HG03558 (cell line): Measurements from ENCODE around the gene ARHGEF4.
"Not testable (repeated sequence)": the region's sequence is repeated elsewhere in the genome, so short reads cannot be mapped to it uniquely, and the experiment has no call there.

Experiments
- ATAC-seq: cut with Tn5 transposase; IDR thresholded peaks from one replicate; pipeline ENCODE4 v1.9.1; 2021; ENCODE audit warnings: moderate number of reproducible peaks; ENCODE audit not compliant: unreplicated experiment; ENCODE audit errors: extremely low read depth

The ARHGEF4 gene

GRCh38 chr2:131058920-131059319 is 222.2 kb downstream of the ARHGEF4 start:
- ATAC-seq, result no peak

DNA sequence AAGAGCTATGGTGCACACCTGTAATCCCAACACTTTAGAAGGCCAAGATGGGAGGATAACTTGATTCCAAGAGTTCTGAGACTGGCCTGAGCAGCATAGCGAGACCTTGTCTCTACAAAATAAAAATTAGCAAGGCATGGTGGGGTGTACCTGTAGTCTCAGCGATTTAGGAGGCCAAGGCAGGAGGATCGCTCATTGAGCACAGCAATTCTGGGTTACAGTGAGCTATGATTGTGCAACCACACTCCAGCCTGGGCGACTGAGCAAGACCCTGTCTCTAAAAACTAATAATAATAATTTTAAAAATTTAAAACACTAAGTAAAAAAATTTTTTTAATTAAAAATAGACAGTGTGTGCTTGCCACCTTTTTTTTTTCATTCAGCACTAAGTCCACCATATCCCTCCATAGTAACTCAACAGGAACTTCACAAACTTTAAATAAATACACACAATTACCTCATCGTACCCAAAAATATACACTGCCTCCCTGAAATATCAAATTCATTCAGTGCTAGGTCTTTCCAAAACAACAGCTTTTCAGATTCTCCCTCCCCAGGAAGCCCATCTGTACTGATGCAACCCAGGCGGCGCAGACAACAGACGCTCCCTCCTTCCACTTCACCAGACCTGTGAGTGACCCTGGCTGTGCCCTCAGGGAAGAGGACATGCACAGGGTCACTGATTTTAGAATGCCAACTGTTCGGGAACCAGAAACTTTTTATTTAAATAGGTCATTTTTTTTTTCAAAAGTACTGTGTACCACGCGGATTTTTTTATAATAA is 227.0 kb downstream of the ARHGEF4 start:
- no peak for ATAC-seq

DNA sequence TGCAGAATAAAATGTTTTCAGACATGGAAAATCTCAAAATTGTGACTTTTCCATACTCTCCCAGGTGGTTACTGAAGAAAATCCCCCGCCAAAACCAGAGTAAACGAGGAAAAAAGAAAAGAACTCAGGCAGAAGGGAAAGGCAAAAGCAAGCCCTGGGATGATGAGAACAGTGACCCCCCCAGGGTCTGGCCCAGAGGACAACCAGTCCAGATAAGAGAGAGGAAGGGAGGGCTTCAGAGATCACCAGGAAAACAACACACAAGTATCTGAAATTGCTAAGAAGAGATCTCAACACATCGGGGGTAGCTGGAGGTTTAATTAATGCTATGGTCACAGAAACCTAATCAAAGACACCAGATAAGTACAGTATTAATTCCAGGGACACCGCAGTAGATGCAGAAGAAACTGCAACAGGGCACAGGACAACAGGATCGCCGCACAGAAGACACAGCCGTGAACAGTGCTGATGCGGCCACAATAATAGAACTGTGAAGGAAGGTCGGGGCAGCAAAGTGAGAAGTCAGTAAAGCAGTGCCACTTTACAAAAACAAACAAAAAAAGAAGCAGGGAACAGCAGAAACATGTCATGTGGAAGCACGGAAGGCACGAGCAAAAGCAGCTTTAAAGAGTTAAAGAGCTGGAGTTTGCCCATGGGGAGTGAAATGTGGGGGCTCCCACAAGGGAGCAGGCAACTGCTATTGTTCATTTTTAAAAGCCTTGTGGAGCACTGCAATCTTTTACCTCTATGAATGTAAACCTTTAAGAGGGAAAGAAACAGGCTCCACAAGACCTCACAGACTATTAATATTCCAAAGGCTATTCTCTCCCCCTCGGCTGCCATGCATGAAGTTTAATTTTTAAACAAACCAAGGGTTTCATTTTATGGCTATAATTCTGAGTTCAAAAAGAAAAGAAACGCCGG is 228.1 kb downstream of the ARHGEF4 start:
- no peak for ATAC-seq

DNA sequence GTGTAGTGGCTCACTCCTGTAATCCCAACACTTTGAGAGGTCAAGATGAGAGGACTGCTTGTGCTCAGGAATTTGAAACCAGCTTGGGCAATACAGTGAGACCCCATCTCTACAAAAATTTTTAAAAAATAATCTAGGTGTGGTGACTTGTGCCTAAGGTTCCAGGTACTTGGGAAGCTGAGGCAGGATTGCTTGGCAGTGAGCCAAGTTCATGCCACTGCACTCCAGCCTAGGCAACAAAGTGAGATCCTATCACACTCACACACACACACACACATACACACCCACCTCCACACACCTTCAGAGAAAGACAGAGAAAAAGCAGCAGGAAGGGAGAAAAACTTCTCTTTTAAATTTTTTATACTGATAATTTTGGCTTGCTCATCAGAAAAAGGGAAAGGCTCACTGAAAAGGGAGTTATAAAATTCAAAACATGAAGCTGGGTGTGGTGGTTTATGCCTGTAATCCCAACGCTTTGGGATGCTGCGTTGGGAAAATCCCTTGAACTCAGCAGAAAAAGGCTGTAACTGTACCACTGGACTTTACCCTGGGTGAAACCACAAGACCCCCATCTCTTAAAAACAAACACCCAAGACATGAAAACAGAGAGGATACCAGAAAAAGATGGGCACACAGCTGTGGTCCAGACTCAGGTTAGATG is 230.9 kb downstream of the ARHGEF4 start:
- no peak for ATAC-seq

- not testable (repeated sequence) for ATAC-seq
These were observed 231.5 kb downstream of the ARHGEF4 start for GRCh38 chr2:131068172-131068571.

DNA sequence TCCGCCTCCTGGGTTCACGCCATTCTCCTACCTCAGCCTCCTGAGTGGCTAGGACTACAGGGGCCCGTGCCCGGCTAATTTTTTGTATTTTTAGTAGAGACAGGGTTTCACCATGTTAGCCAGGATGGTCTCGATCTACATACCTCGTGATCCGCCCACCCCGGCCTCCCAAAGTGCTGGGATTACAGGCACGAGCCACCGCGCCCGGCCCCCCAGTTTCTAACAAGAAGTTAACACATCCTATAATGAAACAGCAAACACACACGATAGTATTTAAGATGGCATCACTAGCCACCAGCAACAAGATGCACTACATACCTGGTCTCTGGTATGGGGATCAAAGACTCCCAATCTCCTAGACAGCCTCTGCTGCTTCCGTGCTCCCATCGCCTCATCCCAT is 238.9 kb downstream of the ARHGEF4 start:
- not testable (repeated sequence) for ATAC-seq

DNA sequence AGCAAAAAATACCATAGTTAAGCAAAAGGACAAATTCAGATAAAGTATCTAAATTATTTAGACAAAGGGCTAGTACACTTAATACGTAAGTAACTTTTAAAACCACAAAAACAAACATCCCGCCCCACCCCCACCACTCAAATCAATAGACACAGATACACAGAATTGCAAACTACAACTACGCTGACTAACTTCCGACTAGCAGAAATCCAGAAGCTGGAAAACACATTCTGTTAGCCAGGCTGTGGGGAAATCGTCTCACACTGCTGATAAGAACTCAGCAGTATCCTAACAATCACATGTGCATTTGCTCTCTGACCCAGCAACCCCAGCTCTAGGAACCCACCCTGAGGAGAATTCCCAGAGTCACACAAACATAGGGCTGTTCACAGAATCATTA is 240.0 kb downstream of the ARHGEF4 start:
- ATAC-seq, result no peak

DNA sequence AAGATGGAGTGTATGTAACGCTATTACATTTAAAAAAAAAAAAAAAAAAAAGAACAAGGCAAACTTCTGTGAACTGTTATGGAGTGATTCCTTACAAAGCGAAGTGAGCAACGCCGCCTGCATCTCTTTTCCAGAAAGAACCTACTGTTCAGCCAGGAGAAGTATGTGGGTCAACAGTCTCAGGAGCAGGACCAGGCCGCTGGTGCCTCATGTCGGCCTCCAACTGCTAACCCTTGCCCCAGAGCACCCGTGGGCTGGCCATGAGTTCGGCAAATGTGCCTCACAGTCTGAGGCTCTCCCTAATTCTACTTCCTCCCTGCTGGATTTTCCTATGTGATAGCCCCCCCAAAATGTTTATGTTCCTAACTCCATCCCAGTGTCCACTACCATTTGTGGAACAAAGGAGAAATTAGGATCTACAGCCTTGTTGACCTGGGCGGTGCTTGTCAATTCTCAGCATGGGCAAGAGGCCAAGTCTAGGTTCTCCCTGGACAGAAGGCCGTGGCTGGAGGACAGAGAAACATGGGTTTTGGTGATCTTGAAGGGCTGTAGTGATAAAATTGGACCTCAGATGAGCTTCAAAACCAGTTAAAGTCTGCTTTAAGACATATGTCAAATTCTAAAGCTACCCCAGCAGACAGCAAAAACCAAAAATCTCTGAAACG is 240.6 kb downstream of the ARHGEF4 start:
- no peak for ATAC-seq

GRCh38 chr2:131077966-131078365 is 241.3 kb downstream of the ARHGEF4 start:
- no peak for ATAC-seq

- not testable (repeated sequence) for ATAC-seq
These were observed 243.2 kb downstream of the ARHGEF4 start for GRCh38 chr2:131079931-131080330.

- no peak for ATAC-seq
These were observed 244.5 kb downstream of the ARHGEF4 start for GRCh38 chr2:131081190-131081589.

DNA sequence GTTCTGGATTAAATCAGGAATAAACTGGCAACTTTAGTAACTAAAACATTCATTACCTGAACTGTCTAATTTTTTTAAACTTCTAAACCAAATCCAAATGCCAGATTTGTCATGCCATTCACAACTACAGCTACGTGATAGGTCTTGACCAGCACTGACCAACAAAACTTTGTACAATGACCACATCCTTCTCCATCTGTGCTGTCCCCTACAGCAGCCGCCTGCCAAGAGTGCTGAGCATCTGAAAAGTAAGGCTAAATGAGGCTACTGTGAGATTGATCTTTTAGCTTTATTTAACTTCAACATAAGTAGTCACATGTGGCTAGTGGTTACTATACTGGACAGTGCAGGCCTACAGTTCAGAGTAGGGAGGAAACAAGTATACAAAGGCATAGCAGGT is 248.9 kb downstream of the ARHGEF4 start:
- no peak for ATAC-seq

- no peak for ATAC-seq
These were observed 255.8 kb downstream of the ARHGEF4 start for GRCh38 chr2:131092458-131093005.

- peak; percentile 72 for ATAC-seq
These were observed 256.4 kb downstream of the ARHGEF4 start, which contains the start of gene FAM168B for GRCh38 chr2:131093006-131093695. FAM168B (minus strand) TSS chr2:131093460; CDS start chr2:131082646, 10,814 bp downstream.

DNA sequence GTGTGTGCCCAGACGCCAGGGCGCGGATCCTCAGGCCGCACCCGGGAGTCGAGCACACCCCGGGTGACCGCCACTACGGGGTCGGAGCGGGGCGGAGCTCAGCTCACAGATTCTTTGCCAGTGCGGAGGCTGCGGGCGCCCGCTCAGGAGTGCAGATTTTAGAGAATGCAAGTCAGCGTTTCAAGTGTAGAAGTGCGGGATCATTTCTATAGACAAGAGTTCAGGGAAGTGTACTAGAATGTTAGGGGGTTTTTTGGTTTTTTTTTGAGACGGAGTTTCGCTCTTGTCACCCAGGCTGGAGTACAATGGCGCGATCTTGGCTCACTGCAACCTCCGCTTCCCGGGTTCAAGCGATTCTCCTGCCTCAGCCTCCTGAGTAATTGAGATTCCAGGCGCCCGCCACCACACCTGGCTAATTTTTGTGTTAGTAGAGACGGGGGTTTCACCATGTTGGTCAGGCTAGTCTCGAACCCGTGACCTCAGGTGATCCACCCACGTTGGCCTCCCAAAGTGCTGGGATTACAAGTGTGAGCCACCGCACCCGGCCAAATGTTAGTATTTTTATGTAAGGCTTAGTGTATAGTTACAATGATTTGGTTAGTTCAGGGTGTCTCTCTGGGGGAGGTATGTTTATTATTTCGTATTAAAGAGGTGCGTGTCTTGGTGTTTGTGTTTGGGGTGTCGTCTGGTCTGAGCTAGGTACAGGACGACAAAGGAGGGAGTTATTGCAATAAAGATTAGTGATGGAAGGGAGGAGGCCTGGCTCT is 257.2 kb downstream of the ARHGEF4 start:
- peak; percentile 40 for ATAC-seq

- no peak for ATAC-seq
These were observed 258.0 kb downstream of the ARHGEF4 start for GRCh38 chr2:131094463-131095281.
